GM12891 (cell line): ENCODE results near the gene GIT2.
A peak's percentile ranks its signal among the peaks of the same experiment; 100 is the strongest.
"Not testable (repeated sequence)": the region's sequence is repeated elsewhere in the genome, so short reads cannot be mapped to it uniquely, and the experiment has no call there.

Experiments used
- DNase-seq: peaks from one replicate; pipeline ENCODE4 v3.0.0; 2011; ENCODE audit warnings: low spot score; ENCODE audit not compliant: insufficient read length
- FAIRE-seq: peaks from 2 replicates; lab custom pipeline; 2011; peaks lifted over from hg19 to GRCh38; lab: Jason Lieb, UNC
- PAX5 ChIP-seq: IDR thresholded peaks from 2 replicates; pipeline ENCODE4 v1.6.1; 2011; ENCODE audit warnings: low read length, moderate library complexity, mild to moderate bottlenecking; ENCODE audit not compliant: insufficient read depth, severe bottlenecking
- POLR2A ChIP-seq: IDR thresholded peaks from 2 replicates; pipeline ENCODE4 v1.6.1; 2011; ENCODE audit warnings: low read depth, low read length, control low read depth
- POLR2AphosphoS5 ChIP-seq: IDR thresholded peaks from 2 replicates; pipeline ENCODE4 v1.6.1; 2011; ENCODE audit warnings: low read depth, low read length, control low read depth
- POU2F2 ChIP-seq: IDR thresholded peaks from 2 replicates; pipeline ENCODE4 v1.6.1; 2011; ENCODE audit warnings: low read depth, mild to moderate bottlenecking, control low read depth, low read length, moderate library complexity
- SPI1 ChIP-seq: IDR thresholded peaks from 2 replicates; pipeline ENCODE4 v1.6.1; 2011; ENCODE audit warnings: low read depth, low read length, control low read depth
- TAF1 ChIP-seq: IDR thresholded peaks from 2 replicates; pipeline ENCODE4 v1.6.1; 2011; ENCODE audit warnings: low read depth, low read length, control low read depth

Gene GIT2

DNA sequence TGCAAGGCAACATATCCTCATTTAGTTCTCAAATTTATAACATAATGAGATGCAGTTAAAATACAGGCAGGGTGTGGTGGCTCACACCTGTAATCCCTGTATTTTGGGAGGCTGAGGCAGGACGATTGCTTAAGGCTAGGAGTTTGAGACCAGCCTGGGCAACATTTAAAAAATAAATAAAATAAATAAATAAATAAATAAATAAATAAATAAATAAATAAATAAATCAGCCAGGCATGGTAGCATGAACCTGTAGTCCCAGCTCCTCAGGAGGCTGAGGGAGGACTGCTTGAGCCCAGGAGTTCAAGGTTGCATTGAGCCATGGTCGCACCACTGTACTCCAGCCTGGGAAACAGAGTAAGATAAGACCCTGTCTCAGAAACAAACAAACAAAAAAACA lies 56.7 kb downstream of the GIT2 start:
- FAIRE-seq: no peak
- TF ChIP-seq POLR2A (no peak), POU2F2 (no peak), POLR2AphosphoS5 (no peak), SPI1 (no peak)

DNA sequence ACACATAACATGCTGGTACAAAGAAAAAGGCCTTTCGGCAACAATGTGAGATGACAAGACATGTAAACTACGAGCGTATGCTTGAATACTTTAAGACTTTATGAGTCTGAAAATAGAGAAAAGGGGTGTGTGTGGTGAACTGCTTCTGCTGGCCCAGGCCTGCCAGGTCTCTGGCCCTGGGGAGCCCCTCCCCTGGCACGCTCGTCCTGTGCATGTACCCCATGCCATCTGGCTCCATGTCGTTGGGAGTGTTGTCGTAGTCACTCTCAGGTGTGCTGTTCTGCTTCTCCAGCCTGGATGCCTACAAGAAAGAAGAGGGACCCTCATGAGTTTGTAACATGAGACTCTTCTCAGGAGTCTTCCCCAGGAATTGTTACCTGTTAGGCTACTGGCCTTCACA lies 57.2 kb downstream of the GIT2 start:
- FAIRE-seq (no peak), DNase-seq (no peak)
- TF ChIP-seq POLR2A (no peak), PAX5 (no peak), POLR2AphosphoS5 (no peak), TAF1 (no peak), POU2F2 (no peak), SPI1 (no peak)

More for the DNA sequence above, 56.7 kb downstream of the GIT2 start:
- DNase-seq: no peak

DNA sequence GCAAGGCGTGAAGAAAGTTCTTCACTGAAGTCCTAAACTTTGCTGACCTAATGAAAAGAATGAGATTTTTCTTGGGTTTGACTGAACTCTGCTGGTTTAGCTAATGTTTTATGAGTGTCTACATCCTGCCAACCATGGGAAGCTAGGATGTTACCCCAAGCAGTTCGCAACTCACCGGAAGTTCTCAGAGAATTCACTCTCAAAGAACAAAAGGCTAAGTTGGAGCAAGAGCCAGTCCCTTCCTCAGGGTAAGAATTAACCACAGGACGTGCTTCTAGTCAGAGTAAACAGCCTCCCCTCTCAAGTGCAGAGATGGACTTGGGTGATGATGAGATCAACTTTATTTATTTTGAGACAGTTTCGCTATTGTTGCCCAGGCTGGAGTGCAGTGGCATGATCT lies 58.8 kb downstream of the GIT2 start:
- TF ChIP-seq POLR2A (no peak), POLR2AphosphoS5 (no peak), POU2F2 (no peak), TAF1 (no peak), PAX5 (no peak)
- FAIRE-seq (no peak), DNase-seq (no peak)

DNA sequence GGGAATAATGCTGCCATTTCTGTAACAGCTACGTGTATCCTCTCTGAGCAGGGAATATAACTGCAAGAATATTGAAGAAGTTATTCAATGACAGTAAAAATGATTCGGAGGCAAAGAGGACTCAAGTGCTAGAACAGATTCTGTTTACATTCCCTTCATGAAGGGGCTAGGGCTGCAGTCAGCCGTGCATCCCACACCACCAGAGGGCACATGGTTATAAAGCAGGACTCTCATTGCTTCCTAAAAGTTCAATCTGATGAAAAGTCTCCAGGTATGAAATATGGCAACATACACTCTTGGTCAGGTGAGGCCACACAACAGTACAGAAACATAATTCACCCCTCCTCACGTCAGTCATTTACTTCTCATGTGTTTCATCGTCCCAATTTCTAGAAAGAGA lies 62.1 kb downstream of the GIT2 start:
- FAIRE-seq (no peak), DNase-seq (no peak)
- TF ChIP-seq POLR2AphosphoS5 (no peak), POLR2A (no peak), SPI1 (no peak), TAF1 (no peak), PAX5 (no peak), POU2F2 (no peak)

DNA sequence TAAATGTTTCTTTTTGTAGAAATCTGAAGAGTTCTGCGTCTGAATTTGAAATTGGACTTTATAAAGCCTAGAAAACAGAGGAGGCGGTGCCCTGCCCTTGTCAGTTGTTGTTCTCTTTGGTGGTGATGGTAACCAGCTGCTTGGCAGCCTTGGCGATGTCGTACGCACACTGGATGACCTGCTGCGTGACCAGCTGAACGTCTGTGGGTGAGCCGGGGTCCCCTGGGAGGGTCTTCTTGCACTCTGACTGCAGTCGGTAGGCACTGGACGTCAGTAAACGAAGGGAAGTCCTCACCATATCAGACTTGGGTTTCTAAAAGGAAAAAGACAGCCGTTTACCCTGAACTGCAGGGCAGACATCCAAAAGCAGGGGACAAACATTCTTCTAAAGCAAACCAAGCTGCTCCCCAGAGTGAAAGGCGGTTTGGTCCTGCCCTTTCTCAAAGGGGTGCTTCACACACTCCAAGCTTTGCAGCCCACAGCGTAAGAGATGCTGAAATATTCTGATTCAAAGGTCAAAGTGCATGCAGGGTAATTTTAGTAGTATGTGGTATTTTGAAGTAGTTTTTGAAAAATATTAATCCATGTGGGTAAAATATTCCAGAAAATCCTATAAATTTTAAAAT lies 63.2 kb downstream of the GIT2 start:
- no peak for DNase-seq
- no peak for TF ChIP-seq PAX5
- TF ChIP-seq TAF1: no peak
- TF ChIP-seq SPI1: no peak
- no peak for TF ChIP-seq POLR2AphosphoS5
- no peak for TF ChIP-seq POLR2A
- no peak for TF ChIP-seq POU2F2
- FAIRE-seq: no peak

DNA sequence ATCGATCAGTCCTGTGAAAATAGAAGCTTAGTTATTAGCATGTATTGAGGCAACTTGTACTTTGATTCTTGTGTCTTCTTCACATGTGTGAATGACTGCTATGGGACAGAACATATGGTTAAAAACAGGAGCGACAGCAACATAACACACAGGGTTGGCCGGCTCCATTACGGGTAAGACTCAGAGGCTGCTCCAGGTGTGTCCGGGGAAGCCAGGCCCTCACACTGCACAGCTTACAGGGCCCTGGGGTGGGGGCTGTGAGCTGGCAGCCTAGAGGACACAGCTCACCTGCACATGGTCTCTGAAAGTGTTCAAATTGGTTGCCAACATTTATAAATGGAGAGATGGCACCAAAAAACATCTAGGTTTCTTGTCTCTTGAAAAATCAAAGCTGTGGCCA lies 65.0 kb downstream of the GIT2 start:
- TF ChIP-seq SPI1 (no peak), POLR2A (no peak), TAF1 (no peak), PAX5 (no peak), POLR2AphosphoS5 (no peak), POU2F2 (no peak)
- FAIRE-seq (no peak), DNase-seq (no peak)

DNA sequence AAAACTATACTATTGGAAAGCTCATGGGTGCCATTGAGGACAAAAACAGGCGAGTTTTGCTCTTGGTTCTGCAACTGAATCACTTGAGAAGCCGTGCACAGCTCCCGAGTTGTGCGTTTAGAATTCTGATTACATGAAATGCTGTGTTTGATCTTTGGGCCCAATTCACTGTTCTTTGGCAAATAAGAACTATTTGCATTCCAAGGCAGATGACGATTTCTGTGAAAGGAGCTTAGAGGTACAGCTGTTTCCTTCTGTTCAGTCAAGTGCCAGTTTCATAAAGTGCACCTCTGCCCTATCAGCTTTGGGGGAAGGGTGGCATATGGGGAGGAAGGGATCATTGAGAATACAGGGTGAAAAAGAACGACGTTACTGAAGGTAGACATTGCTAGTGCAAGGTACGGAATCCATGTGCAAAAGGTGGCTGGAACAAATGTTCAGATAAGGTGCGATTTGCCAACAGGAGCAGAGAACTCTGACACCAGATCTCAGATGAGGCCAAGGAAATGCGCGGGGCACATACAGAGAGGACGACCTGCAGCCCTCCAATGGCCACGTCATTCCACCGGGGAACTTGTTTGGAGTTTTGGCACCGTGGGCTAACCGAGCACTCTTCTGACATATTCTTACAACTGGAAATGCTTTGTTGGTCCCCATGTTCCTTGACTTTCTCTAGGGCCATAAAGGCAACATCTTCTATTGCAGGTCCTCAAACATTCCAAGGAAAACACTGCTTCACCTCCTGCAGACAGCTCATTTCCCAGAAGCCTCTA lies 66.0 kb downstream of the GIT2 start:
- DNase-seq: no peak
- no peak for FAIRE-seq
- TF ChIP-seq TAF1: no peak
- TF ChIP-seq PAX5: no peak
- no peak for TF ChIP-seq POLR2AphosphoS5
- no peak for TF ChIP-seq SPI1
- TF ChIP-seq POU2F2: no peak
- TF ChIP-seq POLR2A: no peak

DNA sequence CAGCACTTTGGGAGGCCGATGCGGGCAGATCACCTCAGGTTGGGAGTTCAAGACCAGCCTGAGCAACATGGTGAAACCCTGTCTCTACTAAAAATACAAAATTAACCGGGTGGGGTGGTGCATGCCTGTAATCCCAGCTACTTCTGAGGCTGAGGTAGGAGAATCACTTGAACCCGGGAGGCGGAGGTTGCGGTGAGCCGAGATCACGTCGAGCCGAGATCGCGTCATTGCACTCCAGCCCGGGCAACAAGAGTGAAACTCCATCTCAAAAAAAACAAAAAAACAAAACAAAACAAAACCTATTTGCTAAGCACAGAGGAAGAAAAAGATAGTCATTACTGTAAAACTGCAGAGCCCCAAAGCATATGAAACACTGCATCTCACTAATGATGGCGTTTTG lies 66.8 kb downstream of the GIT2 start:
- FAIRE-seq: not testable (repeated sequence)

DNA sequence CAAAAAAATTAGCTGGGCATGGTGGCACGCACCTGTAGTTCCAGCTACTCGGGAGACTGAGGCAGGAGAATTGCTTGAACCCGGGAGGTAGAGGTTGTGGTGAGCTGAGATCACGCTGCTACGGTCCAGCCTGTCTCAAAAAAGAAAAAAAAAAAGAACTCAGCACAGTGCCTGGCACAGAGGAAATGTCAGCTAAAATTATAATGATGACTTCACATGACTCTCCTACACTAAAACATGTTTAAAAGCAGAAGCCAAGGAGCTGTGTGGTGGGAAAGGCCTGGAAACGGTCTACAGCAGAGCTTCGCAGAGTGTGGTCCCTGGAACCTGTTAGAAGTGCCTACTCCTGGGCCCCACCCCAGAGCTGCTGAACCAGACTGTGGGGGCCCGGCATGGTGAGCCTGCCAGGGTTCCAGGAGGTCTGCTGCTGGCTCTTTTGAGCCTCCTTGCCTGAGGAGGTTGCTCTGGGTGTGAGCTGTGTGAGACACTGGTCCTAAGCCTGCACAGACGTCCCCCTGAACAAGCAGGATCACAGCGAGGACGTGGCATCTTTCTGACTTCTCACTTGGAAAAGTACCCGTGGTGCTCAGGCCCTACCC lies 68.0 kb downstream of the GIT2 start:
- FAIRE-seq (no peak), DNase-seq (no peak)
- TF ChIP-seq SPI1 (no peak), POLR2AphosphoS5 (no peak), POU2F2 (no peak), POLR2A (no peak), PAX5 (no peak), TAF1 (no peak)

More for the DNA sequence above, 66.8 kb downstream of the GIT2 start:
- not testable (repeated sequence) for DNase-seq

DNA sequence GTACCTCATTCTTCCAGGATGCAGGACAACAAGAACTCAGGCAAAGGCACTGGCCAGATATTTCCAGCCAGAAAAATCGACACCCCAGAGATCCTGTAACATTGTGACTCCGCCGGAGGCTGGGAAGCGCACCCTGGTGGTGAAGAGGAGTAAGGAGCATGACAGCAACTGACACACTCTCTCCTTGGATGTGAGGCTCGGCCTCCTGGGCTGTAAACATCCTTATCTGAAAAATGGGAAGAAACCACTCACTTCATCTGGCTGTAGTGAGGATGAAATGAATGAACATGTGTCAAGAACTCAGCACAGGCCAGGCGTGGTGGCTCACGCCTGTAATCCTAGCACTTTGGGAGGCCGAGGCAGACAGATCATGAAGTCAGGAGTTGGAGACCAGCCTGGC lies 68.5 kb downstream of the GIT2 start:
- TF ChIP-seq POU2F2 (no peak), TAF1 (no peak), PAX5 (no peak), POLR2AphosphoS5 (no peak), POLR2A (no peak), SPI1 (no peak)
- FAIRE-seq (peak; percentile 62), DNase-seq (peak; percentile 43)
